Spinal cord (tissue), 10 donors: ENCODE results near the gene IFITM1. TPM values are rescaled to one million over a fixed set of nuclear protein-coding genes. Genes with fewer than 3 reads are reported as not detected.
"Not testable (repeated sequence)": the region's sequence is repeated elsewhere in the genome, so short reads cannot be mapped to it uniquely, and the experiment has no call there.

Experiments
- DNase-seq, 6 donors: peaks; one replicate each; pipeline versions ENCODE4 v3.0.0 to v3.0.0-alpha.2; 2013 to 2015; ENCODE audit warnings: low spot score in 6 of 6, low read depth in 4 of 6
- H3K27ac ChIP-seq: one replicate; pipeline ENCODE4 v1.5.1; 2013; ENCODE audit warnings: low read depth, low read length, control low read depth
- H3K27me3 ChIP-seq: one replicate; pipeline ENCODE4 v1.6.1; 2013; ENCODE audit warnings: low read length; ENCODE audit not compliant: control insufficient read depth, insufficient read depth
- H3K36me3 ChIP-seq: one replicate; pipeline ENCODE4 v1.6.1; 2013; ENCODE audit warnings: low read length; ENCODE audit not compliant: control insufficient read depth, insufficient read depth
- H3K4me1 ChIP-seq: one replicate; pipeline ENCODE4 v1.6.1; 2013; ENCODE audit warnings: low read length; ENCODE audit not compliant: control insufficient read depth, insufficient read depth
- H3K4me3 ChIP-seq: one replicate; pipeline ENCODE4 v1.5.1; 2013; ENCODE audit warnings: low read depth, low read length, control low read depth
- H3K9me3 ChIP-seq: one replicate; pipeline ENCODE4 v1.6.1; 2013; ENCODE audit warnings: low read length; ENCODE audit not compliant: control insufficient read depth, insufficient read depth
- WGBS: methylation state at CpG from one replicate; pipeline ENCODE4 v1.1.5; 2013; ENCODE audit warnings: missing lambda C conversion rate; ENCODE audit not compliant: insufficient coverage; 5-methylcytosine and 5-hydroxymethylcytosine counted together
- polyA plus RNA-seq, 2 donors: library from polyadenylated mRNA; unstranded; fragments of 120-200 nt; gene quantifications; one replicate each; pipeline ENCODE4 v1.2.1, GENCODE V29; 2013; ENCODE audit not compliant: insufficient read length in 2 of 2
- total RNA-seq, 2 donors: library from RNA; depleted of rRNA in 1 of 2; stranded (reverse); fragments of 120-200 nt in 1 of 2; fragments of >200 nt in 1 of 2; gene quantifications; one replicate each; pipeline versions ENCODE4 v1.2.3 to v1.2.4, GENCODE V29; 2013 to 2014
- donor health status: healthy.

IFITM1 gene
- total and polyA plus RNA-seq, 4 donors = 18.0 to 125 (median 26.2) TPM

DNA sequence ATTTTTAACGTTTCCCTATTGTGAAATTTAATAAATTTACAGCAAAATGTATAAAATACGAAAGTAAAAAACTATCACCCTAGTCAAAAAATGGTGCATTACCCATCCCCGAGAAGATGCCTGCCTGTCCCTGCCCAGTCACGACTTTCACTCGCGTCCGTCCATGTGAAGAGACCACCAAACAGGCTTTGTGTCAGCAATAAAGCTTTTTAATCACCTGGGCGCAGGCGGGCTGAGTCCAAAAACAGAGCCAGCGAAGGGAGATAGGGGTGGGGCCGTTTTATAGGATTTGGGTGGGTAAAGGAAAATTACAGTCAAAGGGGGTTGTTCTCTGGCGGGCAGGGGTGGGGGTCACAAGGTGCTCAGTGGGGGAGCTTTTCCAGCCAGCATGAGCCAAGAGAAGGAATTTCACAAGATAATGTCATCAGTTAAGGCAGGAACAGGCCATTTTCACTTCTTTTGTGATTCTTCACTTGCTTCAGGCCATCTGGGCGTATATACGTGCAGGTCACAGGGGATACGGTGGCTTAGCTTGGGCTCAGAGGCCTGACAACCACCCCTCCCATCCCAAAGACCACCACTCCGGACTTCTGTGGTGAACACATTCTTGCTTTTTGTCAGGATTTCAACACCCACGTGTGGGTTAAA lies 19.9 kb downstream of the IFITM1 start:
- H3K9me3 ChIP-seq, H3K36me3 ChIP-seq, H3K4me3 ChIP-seq, DNase-seq, H3K27me3 ChIP-seq: not testable (repeated sequence)
- Histone ChIP-seq H3K27ac (peak overlapping the region; percentile 93), H3K4me1 (peaks cover 23% of the 10 kb centered on the region)
- 71% methylated on average over 15 of the region's 17 CpGs for WGBS

DNA sequence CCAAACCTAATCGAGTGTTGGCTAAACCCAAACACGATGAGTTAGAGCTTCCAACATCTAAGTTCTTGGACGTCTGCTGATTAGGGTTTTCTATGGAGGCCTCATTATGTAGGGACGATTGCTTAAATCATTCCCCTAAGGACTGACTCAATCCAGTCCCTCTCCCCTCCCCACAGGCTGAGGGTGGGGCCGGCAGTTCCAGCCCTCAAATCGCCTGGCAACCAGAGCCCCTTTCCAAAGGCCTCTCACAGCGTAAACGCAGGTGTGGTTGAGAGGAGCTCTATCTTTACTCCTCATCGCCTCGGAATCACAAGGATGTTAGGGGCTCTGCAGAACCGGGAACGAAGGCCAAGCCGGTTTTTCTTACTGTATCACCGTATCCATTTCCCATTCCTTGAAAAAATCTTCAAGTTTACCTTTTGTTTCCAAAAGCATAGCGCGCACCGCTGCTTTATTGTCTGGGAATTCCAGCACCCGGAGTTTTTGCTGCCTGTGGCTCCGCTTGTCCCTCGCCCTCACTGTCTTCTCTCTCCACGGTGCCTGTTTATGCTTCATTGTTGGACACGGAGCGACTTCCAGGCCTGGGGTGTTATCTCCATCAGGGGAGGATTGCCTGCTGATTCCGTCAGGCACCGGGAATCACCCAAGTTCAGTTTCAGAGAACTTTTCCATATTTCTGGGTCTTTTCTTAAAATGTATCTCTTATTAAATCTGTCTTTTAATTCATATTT lies 20.6 kb downstream of the IFITM1 start:
- 18% methylated on average over 15 of the region's 25 CpGs for WGBS
- DNase-seq = peak in 1 of 6 donors; percentile 46

DNA sequence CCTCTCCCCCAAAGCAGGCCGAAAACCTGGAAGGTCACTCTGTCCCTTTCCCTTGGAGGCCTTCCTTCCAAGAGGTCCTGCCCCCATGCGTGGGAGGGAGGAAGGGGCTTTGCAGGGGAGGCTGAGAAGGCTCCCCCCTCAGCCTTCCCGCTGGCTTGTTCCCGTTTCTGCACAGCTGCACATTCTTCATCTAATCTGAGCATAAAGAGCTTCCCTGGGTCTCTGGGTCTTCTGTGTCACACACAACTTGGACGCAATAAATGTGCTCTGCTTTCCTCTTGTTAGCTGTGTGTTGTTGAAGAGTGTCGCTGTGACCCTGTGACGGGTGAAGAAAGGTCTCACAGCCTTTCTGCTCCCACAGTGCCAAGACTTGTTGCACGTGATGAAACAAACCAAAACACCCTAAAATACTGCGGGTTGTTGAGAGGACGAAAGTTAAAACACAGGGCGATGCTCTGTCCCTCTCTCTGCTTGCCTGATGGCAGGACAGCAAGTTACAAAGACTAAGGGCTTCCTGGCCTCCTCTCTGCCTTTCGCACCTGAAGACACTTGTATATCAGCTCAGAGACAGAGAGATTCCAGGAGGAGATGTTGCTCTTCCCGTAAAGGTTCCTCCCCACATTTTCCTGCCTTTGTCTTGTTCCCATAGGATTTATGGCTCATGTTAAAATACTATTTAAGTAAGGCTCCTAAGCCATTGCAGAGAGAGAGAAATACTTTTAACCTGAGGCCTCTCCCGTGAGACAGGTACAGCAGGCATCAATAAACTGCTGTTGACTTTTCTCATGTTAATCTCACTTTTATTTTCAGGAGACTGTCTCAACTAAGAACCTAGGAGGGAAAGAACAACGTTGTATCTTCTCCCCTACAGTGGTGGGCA lies 22.2 kb downstream of the IFITM1 start:
- H3K36me3 ChIP-seq = no peaks in the 10 kb centered on the region
- no peak overlapping the region for H3K4me3 ChIP-seq
- H3K4me1 ChIP-seq = peaks cover 23% of the 10 kb centered on the region
- peak overlapping the region; percentile 93 for H3K27ac ChIP-seq
- peak in 1 of 6 donors; percentile 80 for DNase-seq
- no peaks in the 10 kb centered on the region for H3K27me3 ChIP-seq
- no peaks in the 10 kb centered on the region for H3K9me3 ChIP-seq
- WGBS = 55% methylated on average over 7 of the region's 15 CpGs

More for the DNA sequence above, 20.6 kb downstream of the IFITM1 start:
- no peaks in the 10 kb centered on the region for H3K27me3 ChIP-seq
- peaks cover 3% of the 10 kb centered on the region for H3K36me3 ChIP-seq
- H3K4me1 ChIP-seq = peaks cover 23% of the 10 kb centered on the region
- peak overlapping the region; percentile 93 for H3K27ac ChIP-seq
- no peak overlapping the region for H3K4me3 ChIP-seq
- H3K9me3 ChIP-seq = no peaks in the 10 kb centered on the region

- H3K4me1 ChIP-seq = peaks cover 23% of the 10 kb centered on the region
- no peak for DNase-seq
- H3K27me3 ChIP-seq = no peaks in the 10 kb centered on the region
- no peaks in the 10 kb centered on the region for H3K9me3 ChIP-seq
- H3K27ac ChIP-seq = peak overlapping the region; percentile 93
- WGBS = 88% methylated on average over 3 of the region's 4 CpGs
- no peak overlapping the region for H3K4me3 ChIP-seq
- no peaks in the 10 kb centered on the region for H3K36me3 ChIP-seq
Observed at GRCh38 chr11:336659-337198, 22.9 kb downstream of the IFITM1 start.

- Histone ChIP-seq H3K4me3 (no peak overlapping the region), H3K9me3 (no peaks in the 10 kb centered on the region), H3K27ac (no peak overlapping the region), H3K4me1 (peaks cover 27% of the 10 kb centered on the region), H3K36me3 (no peaks in the 10 kb centered on the region), H3K27me3 (no peaks in the 10 kb centered on the region)
- no peak for DNase-seq
- 96% methylated on average over 2 of the region's 6 CpGs for WGBS
Observed at GRCh38 chr11:337711-338110, 23.9 kb downstream of the IFITM1 start.

GRCh38 chr11:339963-340362 lies 26.1 kb downstream of the IFITM1 start:
- DNase-seq = no peak
- Histone ChIP-seq H3K27me3 (no peaks in the 10 kb centered on the region), H3K27ac (no peak overlapping the region), H3K4me3 (no peak overlapping the region), H3K4me1 (peaks cover 17% of the 10 kb centered on the region), H3K9me3 (no peaks in the 10 kb centered on the region), H3K36me3 (no peaks in the 10 kb centered on the region)
- WGBS = no CpG with 5 or more reads among the region's 2 CpGs

DNA sequence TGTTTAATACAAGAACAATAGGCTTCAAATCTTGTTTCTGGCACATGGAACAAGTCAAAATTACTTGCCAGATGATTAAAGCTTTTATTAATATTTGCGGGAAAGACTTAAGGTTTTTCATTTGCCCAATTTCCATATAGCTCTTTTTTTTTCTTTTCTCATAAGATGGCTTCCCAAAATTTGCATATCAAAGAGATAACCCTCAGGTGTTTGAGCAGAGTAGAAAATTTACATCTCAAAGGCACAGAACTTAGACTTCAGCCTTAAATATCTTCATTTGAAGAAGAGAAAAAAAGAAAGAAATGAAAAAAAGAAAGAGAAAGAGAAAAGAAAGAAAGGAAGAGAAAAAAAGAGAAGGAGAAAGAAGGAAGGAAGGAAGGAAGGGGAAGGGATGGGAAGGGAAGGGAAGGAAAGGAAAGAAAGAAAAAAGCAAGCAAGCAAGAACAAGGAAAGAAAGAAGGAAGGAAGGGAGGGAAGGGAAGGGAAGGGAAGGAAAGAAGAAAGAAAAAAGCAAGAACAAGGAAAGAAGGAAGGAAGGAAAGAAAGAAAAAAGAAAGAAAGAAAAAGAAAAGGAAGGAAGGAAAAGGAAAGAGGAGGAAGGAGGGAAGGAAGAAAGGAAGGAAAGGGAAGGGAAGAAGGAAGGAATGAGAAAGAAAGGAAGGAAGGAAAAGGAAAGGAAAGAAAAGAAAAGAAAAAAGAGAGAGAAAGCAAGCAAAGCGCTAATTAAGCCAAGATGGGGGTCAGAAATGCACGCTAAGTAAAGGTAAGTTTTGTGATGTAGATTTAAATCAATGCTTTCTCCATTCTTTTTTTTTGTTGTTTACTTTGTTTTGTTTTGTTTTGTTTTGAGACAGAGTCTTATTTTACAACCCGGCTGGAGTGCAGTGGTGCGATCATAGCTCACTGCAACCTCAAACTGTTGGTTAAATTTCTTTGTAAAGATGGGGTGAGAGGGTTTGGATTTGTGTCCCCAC lies 27.0 kb downstream of the IFITM1 start:
- Histone ChIP-seq H3K4me3 (no peak overlapping the region), H3K27me3 (no peaks in the 10 kb centered on the region), H3K36me3 (no peaks in the 10 kb centered on the region), H3K27ac (no peak overlapping the region), H3K9me3 (no peaks in the 10 kb centered on the region), H3K4me1 (peaks cover 8% of the 10 kb centered on the region)
- DNase-seq = no peak
- 100% methylated on average over 2 of the region's 5 CpGs for WGBS

DNA sequence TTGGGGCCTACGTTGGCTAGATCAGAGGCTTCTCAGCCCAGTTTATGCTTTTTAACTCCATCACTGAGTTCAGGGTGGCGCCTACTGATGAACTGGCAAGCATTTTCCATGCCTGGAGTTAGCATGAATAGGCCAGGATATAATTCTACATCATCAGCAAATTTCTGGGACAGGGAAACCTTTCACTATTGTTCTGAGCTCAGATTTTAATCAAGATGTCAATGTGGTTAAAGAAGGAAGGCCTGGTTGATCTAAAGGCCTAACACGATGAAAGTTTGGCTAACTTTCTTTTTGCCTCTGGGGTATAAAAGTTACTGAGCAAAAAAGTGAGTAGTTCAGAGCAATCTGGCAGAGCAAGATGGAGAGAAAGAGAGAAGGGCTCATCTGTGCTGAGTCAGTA lies 28.5 kb downstream of the IFITM1 start:
- Histone ChIP-seq H3K27me3 (no peaks in the 10 kb centered on the region), H3K4me1 (peaks cover 4% of the 10 kb centered on the region), H3K4me3 (no peak overlapping the region), H3K36me3 (no peaks in the 10 kb centered on the region), H3K9me3 (no peaks in the 10 kb centered on the region), H3K27ac (peak overlapping the region; percentile 54)
- peak in 1 of 6 donors; percentile 36 for DNase-seq
- 46% methylated on average over 3 of the region's 3 CpGs for WGBS
